Neural cell (in vitro differentiated cells): ENCODE measurements around the gene OTUB2.

Experiments used
- EP300 ChIP-seq: fragments of 450-650 bp; conservative IDR thresholded peaks from 2 replicates; pipeline ENCODE4 v1.6.1; 2014; ENCODE audit warnings: antibody characterized with exemption, mild to moderate bottlenecking, moderate library complexity; ENCODE audit not compliant: poor library complexity, severe bottlenecking
- MXI1 ChIP-seq: fragments of 450-650 bp; conservative IDR thresholded peaks from 2 replicates; pipeline ENCODE4 v1.6.1; 2014; ENCODE audit warnings: antibody characterized with exemption, mild to moderate bottlenecking; ENCODE audit not compliant: poor library complexity, severe bottlenecking
- POLR2AphosphoS5 ChIP-seq: IDR thresholded peaks from 2 replicates; pipeline ENCODE4 v1.6.1; 2012
- RAD21 ChIP-seq: fragments of 450-650 bp; conservative IDR thresholded peaks from 2 replicates; pipeline ENCODE4 v1.6.1; 2014; ENCODE audit warnings: antibody characterized with exemption, mild to moderate bottlenecking, moderate library complexity
- SMC3 ChIP-seq: fragments of 450-650 bp; conservative IDR thresholded peaks from 2 replicates; pipeline ENCODE4 v1.6.1; 2014; ENCODE audit warnings: antibody characterized with exemption, mild to moderate bottlenecking, moderate library complexity; ENCODE audit not compliant: poor library complexity
- TAF1 ChIP-seq: IDR thresholded peaks from 2 replicates; pipeline ENCODE4 v1.6.1; 2012; ENCODE audit warnings: low read depth
- TF ChIP-seq, protein P1 (sequence below): fragments of 450-650 bp; IDR thresholded peaks from 2 replicates; pipeline ENCODE4 v1.5.1; 2014; ENCODE audit warnings: antibody characterized with exemption, mild to moderate bottlenecking, moderate library complexity; ENCODE audit not compliant: poor library complexity, severe bottlenecking
- TF ChIP-seq, protein P2 (sequence below): IDR thresholded peaks from 2 replicates; pipeline ENCODE4 v1.6.1; 2012; ENCODE audit warnings: borderline replicate concordance

- TF ChIP-seq, protein P1, sequence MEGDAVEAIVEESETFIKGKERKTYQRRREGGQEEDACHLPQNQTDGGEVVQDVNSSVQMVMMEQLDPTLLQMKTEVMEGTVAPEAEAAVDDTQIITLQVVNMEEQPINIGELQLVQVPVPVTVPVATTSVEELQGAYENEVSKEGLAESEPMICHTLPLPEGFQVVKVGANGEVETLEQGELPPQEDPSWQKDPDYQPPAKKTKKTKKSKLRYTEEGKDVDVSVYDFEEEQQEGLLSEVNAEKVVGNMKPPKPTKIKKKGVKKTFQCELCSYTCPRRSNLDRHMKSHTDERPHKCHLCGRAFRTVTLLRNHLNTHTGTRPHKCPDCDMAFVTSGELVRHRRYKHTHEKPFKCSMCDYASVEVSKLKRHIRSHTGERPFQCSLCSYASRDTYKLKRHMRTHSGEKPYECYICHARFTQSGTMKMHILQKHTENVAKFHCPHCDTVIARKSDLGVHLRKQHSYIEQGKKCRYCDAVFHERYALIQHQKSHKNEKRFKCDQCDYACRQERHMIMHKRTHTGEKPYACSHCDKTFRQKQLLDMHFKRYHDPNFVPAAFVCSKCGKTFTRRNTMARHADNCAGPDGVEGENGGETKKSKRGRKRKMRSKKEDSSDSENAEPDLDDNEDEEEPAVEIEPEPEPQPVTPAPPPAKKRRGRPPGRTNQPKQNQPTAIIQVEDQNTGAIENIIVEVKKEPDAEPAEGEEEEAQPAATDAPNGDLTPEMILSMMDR, result no peak
- no peak for TF ChIP-seq RAD21
- TF ChIP-seq POLR2AphosphoS5, result no peak
- TF ChIP-seq SMC3, result no peak
- TF ChIP-seq, protein P2, sequence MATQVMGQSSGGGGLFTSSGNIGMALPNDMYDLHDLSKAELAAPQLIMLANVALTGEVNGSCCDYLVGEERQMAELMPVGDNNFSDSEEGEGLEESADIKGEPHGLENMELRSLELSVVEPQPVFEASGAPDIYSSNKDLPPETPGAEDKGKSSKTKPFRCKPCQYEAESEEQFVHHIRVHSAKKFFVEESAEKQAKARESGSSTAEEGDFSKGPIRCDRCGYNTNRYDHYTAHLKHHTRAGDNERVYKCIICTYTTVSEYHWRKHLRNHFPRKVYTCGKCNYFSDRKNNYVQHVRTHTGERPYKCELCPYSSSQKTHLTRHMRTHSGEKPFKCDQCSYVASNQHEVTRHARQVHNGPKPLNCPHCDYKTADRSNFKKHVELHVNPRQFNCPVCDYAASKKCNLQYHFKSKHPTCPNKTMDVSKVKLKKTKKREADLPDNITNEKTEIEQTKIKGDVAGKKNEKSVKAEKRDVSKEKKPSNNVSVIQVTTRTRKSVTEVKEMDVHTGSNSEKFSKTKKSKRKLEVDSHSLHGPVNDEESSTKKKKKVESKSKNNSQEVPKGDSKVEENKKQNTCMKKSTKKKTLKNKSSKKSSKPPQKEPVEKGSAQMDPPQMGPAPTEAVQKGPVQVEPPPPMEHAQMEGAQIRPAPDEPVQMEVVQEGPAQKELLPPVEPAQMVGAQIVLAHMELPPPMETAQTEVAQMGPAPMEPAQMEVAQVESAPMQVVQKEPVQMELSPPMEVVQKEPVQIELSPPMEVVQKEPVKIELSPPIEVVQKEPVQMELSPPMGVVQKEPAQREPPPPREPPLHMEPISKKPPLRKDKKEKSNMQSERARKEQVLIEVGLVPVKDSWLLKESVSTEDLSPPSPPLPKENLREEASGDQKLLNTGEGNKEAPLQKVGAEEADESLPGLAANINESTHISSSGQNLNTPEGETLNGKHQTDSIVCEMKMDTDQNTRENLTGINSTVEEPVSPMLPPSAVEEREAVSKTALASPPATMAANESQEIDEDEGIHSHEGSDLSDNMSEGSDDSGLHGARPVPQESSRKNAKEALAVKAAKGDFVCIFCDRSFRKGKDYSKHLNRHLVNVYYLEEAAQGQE, result no peak
- TF ChIP-seq EP300, result no peak
- TF ChIP-seq MXI1, result no peak
- no peak for TF ChIP-seq TAF1
These were observed 55.3 kb downstream of the OTUB2 start for GRCh38 chr14:94081386-94081820.
